GM12801 (cell line): ENCODE data around the gene FTMT.

Source experiments
- CTCF ChIP-seq: IDR thresholded peaks from one replicate; pipeline ENCODE4 v1.5.1; 2011; ENCODE audit warnings: control low read depth; ENCODE audit not compliant: insufficient read length; ENCODE audit errors: extremely low read depth

The FTMT gene

GRCh38 chr5:121885630-121886029 is 33.9 kb downstream of the FTMT start:
- TF ChIP-seq CTCF, result no peak

- no peak for TF ChIP-seq CTCF
Measured at GRCh38 chr5:121887727-121888126, 36.0 kb downstream of the FTMT start.

GRCh38 chr5:121890297-121890858 is 38.7 kb downstream of the FTMT start:
- TF ChIP-seq CTCF, result no peak

- no peak for TF ChIP-seq CTCF
Measured at GRCh38 chr5:121897341-121897740, 45.7 kb downstream of the FTMT start.

GRCh38 chr5:121899346-121899745 is 47.7 kb downstream of the FTMT start:
- TF ChIP-seq CTCF, result no peak
